GM18511 (cell line): ENCODE results near the gene WDR44.
A peak's percentile ranks its signal among the peaks of the same experiment; 100 is the strongest.
"Not testable (repeated sequence)": the region's sequence is repeated elsewhere in the genome, so short reads cannot be mapped to it uniquely, and the experiment has no call there.

Experiments used
- ATAC-seq: cut with Tn5 transposase; IDR thresholded peaks from one replicate; pipeline ENCODE4 v1.9.1; 2021; ENCODE audit warnings: mild to moderate bottlenecking, moderate library complexity; ENCODE audit not compliant: unreplicated experiment

Gene WDR44, protein sequence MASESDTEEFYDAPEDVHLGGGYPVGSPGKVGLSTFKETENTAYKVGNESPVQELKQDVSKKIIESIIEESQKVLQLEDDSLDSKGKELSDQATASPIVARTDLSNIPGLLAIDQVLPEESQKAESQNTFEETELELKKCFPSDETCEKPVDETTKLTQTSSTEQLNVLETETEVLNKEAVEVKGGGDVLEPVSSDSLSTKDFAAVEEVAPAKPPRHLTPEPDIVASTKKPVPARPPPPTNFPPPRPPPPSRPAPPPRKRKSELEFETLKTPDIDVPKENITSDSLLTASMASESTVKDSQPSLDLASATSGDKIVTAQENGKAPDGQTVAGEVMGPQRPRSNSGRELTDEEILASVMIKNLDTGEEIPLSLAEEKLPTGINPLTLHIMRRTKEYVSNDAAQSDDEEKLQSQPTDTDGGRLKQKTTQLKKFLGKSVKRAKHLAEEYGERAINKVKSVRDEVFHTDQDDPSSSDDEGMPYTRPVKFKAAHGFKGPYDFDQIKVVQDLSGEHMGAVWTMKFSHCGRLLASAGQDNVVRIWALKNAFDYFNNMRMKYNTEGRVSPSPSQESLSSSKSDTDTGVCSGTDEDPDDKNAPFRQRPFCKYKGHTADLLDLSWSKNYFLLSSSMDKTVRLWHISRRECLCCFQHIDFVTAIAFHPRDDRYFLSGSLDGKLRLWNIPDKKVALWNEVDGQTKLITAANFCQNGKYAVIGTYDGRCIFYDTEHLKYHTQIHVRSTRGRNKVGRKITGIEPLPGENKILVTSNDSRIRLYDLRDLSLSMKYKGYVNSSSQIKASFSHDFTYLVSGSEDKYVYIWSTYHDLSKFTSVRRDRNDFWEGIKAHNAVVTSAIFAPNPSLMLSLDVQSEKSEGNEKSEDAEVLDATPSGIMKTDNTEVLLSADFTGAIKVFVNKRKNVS

GRCh38 chrX:118345464-118346257, at the start of gene WDR44:
Gene WDR44, plus strand, starts transcription at chrX:118346106. Its CDS starts 398 bp downstream, at chrX:118346504.
- peak; percentile 85 for ATAC-seq

- ATAC-seq = not testable (repeated sequence)
These were observed 40.1 kb upstream of the WDR44 start for GRCh38 chrX:118305827-118306226.

GRCh38 chrX:118315529-118315928, 30.4 kb upstream of the WDR44 start:
- no peak for ATAC-seq

DNA sequence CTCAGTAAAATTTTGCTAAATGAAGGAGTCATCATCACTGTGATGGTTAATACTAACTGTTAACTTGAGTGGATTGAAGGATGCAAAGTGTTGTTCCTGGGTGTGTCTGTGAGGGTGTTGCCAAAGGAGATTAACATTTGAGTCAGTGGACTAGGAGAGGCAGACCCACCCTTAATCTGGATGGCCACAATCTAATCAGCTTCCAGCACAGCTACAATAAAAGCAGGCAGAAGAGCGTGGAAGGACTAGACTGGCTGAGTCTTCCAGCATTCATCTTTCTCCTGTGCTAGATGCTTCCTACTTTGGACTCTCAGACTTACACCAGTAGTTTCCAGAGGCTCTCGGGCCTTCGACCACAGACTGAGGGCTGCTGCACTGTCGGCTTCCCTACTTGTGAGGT, 21.3 kb upstream of the WDR44 start:
- no peak for ATAC-seq

- ATAC-seq = no peak
These were observed 20.5 kb upstream of the WDR44 start for GRCh38 chrX:118325453-118325852.

GRCh38 chrX:118329175-118329574, 16.7 kb upstream of the WDR44 start:
- no peak for ATAC-seq

DNA sequence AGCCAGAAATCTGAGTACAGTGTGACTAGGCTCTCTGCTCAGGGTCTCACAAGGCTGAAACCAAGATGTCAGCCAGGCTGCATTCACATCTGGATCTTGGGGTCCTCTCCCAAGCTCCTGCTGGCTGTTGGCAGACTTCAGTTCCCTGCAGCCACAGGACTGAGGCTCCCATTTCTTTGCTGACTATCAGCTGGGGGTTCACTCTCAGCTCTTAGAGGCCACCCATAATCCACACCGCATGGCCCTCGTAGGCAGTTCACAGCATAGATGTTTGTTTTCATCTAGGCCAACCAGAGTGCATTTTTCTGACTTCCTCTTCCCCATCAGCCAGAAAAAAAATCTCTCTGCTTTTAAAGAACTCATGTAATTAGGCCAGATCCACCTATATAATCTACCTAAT, 8.2 kb upstream of the WDR44 start:
- no peak for ATAC-seq

DNA sequence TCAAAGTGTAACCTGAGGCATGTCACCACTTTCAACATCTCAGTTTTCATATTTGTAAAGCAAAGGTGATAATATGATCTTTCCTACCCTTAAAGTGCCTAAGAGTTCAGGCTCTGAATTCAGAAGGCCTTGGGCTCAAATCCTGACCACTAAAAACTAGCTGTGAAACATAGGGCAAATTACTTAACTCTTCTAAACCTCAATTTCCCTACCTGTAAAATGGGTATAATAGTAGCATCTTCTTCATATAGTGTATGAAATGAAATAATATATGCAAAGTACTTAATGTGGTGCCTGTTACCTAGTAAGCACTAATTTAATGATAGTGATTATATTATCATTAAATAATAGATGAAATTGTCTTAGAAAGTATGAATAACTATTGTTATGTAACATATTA, 7.0 kb upstream of the WDR44 start:
- ATAC-seq = no peak

DNA sequence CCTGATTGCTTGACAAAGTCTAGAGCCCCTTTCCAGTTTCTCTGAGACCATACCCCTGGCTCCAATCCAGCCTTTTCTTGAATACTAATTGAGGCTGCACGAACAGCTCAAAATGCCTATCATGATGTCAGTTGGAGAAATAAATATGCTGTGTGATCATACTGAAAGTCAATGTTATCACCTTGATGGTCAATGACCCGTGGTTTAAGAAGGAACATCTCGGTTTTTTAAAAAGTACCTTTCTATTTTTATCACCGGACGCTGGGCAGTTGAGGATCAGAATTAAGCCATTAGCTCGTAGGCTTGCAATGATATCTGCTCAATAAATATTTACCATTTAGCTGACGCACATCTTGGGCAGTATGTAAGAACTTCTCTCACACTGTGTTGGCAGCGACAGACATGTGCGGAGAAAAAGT, 852 bp upstream of the WDR44 start:
- ATAC-seq = peak; percentile 15

- peak; percentile 34 for ATAC-seq
These were observed 570 bp downstream of the WDR44 start for GRCh38 chrX:118346258-118347094.

- ATAC-seq = no peak
These were observed 1.2 kb downstream of the WDR44 start for GRCh38 chrX:118347131-118347530.

DNA sequence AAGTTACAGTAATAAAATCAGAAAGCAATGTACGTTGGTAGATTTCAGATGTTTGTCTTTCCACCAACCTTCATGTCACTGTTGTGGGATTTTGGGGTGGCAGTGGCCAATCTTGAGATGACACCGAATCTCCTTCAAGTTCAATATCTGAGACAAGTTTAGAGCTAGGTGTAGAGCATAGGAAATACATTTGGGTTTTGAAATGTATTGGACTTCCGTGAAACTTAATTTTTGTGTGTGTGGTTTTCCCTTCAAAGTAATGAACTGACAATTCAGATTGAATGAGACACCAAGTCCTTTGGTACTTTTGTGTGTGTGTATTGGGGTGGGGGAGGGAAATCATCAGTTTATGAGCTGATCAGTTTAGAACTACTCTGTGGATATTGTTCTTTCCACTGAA, 1.8 kb downstream of the WDR44 start:
- ATAC-seq = no peak

DNA sequence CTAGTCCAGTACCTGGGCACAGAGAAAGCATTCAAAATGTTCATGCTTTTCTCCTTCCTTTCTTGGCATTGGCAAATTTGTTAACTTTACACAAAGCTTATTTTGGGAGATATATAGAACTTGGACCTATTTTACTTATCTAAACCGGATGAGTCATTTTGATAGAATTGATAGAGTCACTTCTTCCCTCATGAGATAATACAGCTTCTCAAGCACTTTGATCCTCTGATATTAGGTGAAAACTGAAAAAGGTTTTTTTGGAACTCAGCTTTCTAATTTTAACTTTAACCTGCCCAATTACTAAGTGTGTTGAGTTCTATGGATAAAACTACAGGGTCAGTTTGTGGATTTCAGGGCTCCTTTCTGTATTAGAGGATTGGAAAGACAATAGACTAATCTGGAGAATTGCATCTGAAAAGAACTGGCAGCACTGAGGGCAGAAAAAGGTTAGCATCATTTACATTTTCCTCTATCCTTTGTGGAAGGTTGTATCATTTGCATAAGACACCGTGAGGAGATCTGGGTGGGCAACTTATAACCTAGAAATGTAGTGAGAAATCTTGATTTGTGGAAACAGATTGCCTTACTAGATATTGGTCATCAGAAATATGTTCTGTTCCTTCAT, 2.4 kb downstream of the WDR44 start:
- ATAC-seq = no peak

DNA sequence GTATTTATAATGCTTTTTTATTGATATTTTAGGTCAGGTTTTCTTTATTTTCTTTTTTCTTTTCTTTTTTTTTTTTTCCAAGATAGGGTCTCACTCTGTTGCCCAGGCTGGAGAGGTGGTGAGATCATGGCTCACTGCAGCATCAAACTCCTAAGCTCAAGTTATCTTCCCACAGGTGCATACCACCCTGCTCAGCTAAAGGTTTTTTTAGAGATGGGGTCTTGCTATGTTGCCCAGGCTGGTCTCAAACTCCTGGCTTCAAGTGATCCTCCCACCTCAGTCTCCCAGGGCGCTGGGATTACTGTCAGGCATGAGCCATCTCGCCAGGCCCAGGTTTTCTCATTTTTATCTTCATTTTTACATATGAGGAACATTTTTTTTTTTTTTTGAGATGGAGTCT, 3.3 kb downstream of the WDR44 start:
- ATAC-seq = no peak

DNA sequence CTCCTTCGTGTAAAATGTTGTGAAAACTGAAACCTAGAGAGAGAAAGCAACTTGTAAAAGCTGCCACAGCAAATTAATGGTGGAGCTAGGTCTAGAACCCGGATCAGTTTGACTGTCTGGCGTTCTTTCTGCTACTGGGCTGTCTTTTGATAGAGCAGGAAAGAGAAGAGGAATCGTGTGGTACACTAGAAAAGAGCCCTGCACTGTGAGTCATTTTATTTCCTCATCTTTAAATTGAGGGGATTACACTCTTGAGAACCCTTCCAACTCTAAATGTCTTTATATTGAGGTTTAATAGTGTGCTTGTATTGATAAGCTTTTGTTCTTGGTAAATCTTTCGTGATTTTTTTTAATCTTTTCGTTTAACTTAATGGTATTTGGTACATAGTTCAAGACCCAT, 4.3 kb downstream of the WDR44 start:
- ATAC-seq = no peak

DNA sequence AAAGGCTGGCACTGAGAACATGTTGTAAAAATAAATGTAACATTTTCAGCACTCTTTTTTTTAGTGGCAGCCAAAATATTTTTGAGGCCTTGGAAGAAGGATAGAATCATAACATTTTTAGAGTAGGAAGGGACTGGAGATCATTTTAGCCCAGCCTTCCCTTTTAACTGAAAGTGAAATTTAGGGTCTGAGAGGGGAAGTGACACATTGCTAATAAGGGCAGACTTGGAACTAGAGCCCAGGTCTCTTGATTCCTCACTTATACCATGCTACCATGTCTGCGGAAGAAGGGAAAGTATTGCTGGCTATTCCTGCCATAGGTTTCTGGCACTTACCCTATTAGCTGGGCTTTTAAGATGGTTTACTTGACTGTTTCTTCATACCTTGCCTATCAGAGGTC, 4.8 kb downstream of the WDR44 start:
- ATAC-seq = peak; percentile 30

DNA sequence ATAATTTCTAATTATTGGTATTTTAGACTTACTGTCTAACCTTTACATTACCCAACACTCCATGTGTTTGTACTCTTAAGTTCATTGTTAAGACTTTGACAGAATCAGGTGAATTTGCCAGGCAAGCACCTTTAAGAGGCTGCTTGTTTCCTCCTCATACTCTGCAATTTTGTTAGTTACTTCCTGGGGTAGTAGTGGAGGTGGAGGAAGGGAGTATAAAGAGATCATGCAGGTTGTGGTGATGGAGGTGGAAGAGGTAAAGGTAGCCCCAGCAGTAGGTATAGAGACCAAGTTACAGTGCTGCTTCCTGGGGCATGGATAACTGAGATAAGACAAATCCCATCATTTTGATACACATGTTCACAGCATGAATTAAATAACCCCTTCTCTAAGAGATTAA, 6.7 kb downstream of the WDR44 start:
- no peak for ATAC-seq

- ATAC-seq = peak; percentile 46
These were observed 7.4 kb downstream of the WDR44 start for GRCh38 chrX:118353081-118353850.
